ENCODE measurements around the gene ERG28.

The ERG28 gene

GRCh38 chr14:75675265-75675960 lies 14.7 kb upstream of the ERG28 start:
- 0 out of 2 replicates have a peak, but pooled peaks have one; percentile 6 for TF ChIP-seq CTCF (IDR thresholded peaks at IDR 0.05; ENCODE audit: borderline replicate concordance, insufficient read depth, low read depth, low read length)
- no peak overlapping the region for H3K4me3 ChIP-seq (ENCODE audit: low read depth, low read length)

- TF ChIP-seq CTCF (IDR thresholded peaks at IDR 0.05; ENCODE audit: borderline replicate concordance, insufficient read depth, low read depth, low read length): no peak
- H3K4me3 ChIP-seq (ENCODE audit: low read depth, low read length): no peak overlapping the region
Observed at GRCh38 chr14:75673345-75674035, 12.8 kb upstream of the ERG28 start.

- no peak overlapping the region for H3K4me3 ChIP-seq (ENCODE audit: low read depth, low read length)
Observed at GRCh38 chr14:75672605-75673192, 12.0 kb upstream of the ERG28 start.

GRCh38 chr14:75667099-75667765 lies 6.6 kb upstream of the ERG28 start:
- H3K4me3 ChIP-seq (ENCODE audit: low read depth, low read length): no peak overlapping the region
- TF ChIP-seq CTCF (IDR thresholded peaks at IDR 0.05; ENCODE audit: borderline replicate concordance, insufficient read depth, low read depth, low read length): no peak

More at GRCh38 chr14:75672605-75673192, 12.0 kb upstream of the ERG28 start:
- no peak for TF ChIP-seq CTCF (IDR thresholded peaks at IDR 0.05; ENCODE audit: borderline replicate concordance, insufficient read depth, low read depth, low read length)

GRCh38 chr14:75662966-75663365 lies 2.3 kb upstream of the ERG28 start:
- H3K4me3 ChIP-seq (ENCODE audit: low read depth, low read length): no peak overlapping the region
- TF ChIP-seq CTCF (IDR thresholded peaks at IDR 0.05; ENCODE audit: borderline replicate concordance, insufficient read depth, low read depth, low read length): no peak

- TF ChIP-seq CTCF (IDR thresholded peaks at IDR 0.05; ENCODE audit: borderline replicate concordance, insufficient read depth, low read depth, low read length): no peak
- H3K4me3 ChIP-seq (ENCODE audit: low read depth, low read length): peak overlapping the region; percentile 96
Observed at GRCh38 chr14:75661499-75661814, 781 bp upstream of the ERG28 start.

All from GM12875 (cell line).